ENCODE data around the gene TMEM270. TPM values are rescaled to one million over a fixed set of nuclear protein-coding genes. Genes with fewer than 3 reads are reported as not detected.

Gene TMEM270
- polyA plus RNA-seq, 1 experiment = not detected

GRCh38 chr7:73904219-73905137 is 43.5 kb downstream of the TMEM270 start:
- ChIA-PET CTCF (no interaction called here), POLR2A (no interaction called here)
- Histone ChIP-seq H3K4me3 (ENCODE audit: low read depth, low read length) (no peak overlapping the region), H3K27me3 (ENCODE audit: control insufficient read depth, insufficient read depth, low read length) (no peaks in the 10 kb centered on the region), H3K9me3 (ENCODE audit: control insufficient read depth, insufficient read depth, low read length) (no peaks in the 10 kb centered on the region), H3K27ac (ENCODE audit: low read depth, low read length) (no peak overlapping the region)
- no peak for TF ChIP-seq CTCF (IDR thresholded peaks at IDR 0.05; ENCODE audit: low read depth, low read length)
- no peak for DNase-seq (ENCODE audit: low read depth, low spot score)

- Histone ChIP-seq H3K27me3 (ENCODE audit: control insufficient read depth, insufficient read depth, low read length) (peaks cover 3% of the 10 kb centered on the region), H3K9me3 (ENCODE audit: control insufficient read depth, insufficient read depth, low read length) (no peaks in the 10 kb centered on the region), H3K4me3 (ENCODE audit: low read depth, low read length) (no peak overlapping the region), H3K27ac (ENCODE audit: low read depth, low read length) (no peak overlapping the region)
- CTCF ChIA-PET = no interaction called here
- no peak for TF ChIP-seq CTCF (IDR thresholded peaks at IDR 0.05; ENCODE audit: low read depth, low read length)
- DNase-seq (ENCODE audit: low read depth, low spot score) = no peak
- POLR2A ChIA-PET = no interaction called here
These were observed 44.4 kb downstream of the TMEM270 start for GRCh38 chr7:73905360-73905759.

GRCh38 chr7:73906874-73907273 is 45.9 kb downstream of the TMEM270 start:
- POLR2A ChIA-PET = no interaction called here
- Histone ChIP-seq H3K27ac (ENCODE audit: low read depth, low read length) (no peak overlapping the region), H3K9me3 (ENCODE audit: control insufficient read depth, insufficient read depth, low read length) (no peaks in the 10 kb centered on the region), H3K4me3 (ENCODE audit: low read depth, low read length) (no peak overlapping the region), H3K27me3 (ENCODE audit: control insufficient read depth, insufficient read depth, low read length) (peaks cover 3% of the 10 kb centered on the region)
- CTCF ChIA-PET = interaction anchor here (1.1 kb wide), 1 partner anchor 124 kb away, joined by 3 read pairs; no protein-coding TSS in a partner anchor
- DNase-seq (ENCODE audit: low read depth, low spot score) = no peak
- TF ChIP-seq CTCF (IDR thresholded peaks at IDR 0.05; ENCODE audit: low read depth, low read length) = no peak

GRCh38 chr7:73907554-73908122 is 46.7 kb downstream of the TMEM270 start:
- CTCF ChIA-PET = no interaction called here
- Histone ChIP-seq H3K9me3 (ENCODE audit: control insufficient read depth, insufficient read depth, low read length) (no peaks in the 10 kb centered on the region), H3K27me3 (ENCODE audit: control insufficient read depth, insufficient read depth, low read length) (peaks cover 3% of the 10 kb centered on the region), H3K27ac (ENCODE audit: low read depth, low read length) (no peak overlapping the region), H3K4me3 (ENCODE audit: low read depth, low read length) (no peak overlapping the region)
- POLR2A ChIA-PET = no interaction called here
- no peak for DNase-seq (ENCODE audit: low read depth, low spot score)
- TF ChIP-seq CTCF (IDR thresholded peaks at IDR 0.05; ENCODE audit: low read depth, low read length) = no peak

- no peak for DNase-seq (ENCODE audit: low read depth, low spot score)
- no peak overlapping the region for H3K27ac ChIP-seq (ENCODE audit: low read depth, low read length)
- peaks cover 3% of the 10 kb centered on the region for H3K27me3 ChIP-seq (ENCODE audit: control insufficient read depth, insufficient read depth, low read length)
- POLR2A ChIA-PET = no interaction called here
- H3K4me3 ChIP-seq (ENCODE audit: low read depth, low read length) = no peak overlapping the region
- H3K9me3 ChIP-seq (ENCODE audit: control insufficient read depth, insufficient read depth, low read length) = no peaks in the 10 kb centered on the region
- TF ChIP-seq CTCF (IDR thresholded peaks at IDR 0.05; ENCODE audit: low read depth, low read length) = no peak
- CTCF ChIA-PET = no interaction called here
These were observed 47.2 kb downstream of the TMEM270 start for GRCh38 chr7:73908123-73908611.
